Cortex of kidney (tissue), 1 donor: ENCODE measurements around the gene TRAF4.
"Not testable (repeated sequence)": the region's sequence is repeated elsewhere in the genome, so short reads cannot be mapped to it uniquely, and the experiment has no call there.

Experiments
- DNase-seq: peaks from one replicate; lab custom pipeline; 2025; lab: John Stamatoyannopoulos, UW

Gene TRAF4

DNA sequence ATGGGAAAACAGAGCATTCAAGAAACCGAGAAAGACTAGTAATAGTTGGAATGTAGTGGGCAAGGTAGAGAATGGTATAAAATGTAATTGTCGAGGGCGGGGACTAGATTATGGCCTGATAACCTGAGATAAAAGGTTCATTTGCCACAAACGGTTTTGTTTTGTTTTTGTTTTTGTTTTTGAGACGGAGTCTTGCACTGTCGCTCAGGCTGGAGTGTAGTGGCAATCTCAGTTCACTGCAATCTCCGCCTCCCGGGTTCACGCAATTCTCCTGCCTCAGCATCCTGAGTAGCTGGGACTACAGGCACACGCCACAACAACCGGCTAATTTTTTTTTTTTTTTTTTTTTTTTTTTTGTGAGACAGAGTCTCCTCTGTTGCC, 13.9 kb upstream of the TRAF4 start:
- DNase-seq = no peak

DNA sequence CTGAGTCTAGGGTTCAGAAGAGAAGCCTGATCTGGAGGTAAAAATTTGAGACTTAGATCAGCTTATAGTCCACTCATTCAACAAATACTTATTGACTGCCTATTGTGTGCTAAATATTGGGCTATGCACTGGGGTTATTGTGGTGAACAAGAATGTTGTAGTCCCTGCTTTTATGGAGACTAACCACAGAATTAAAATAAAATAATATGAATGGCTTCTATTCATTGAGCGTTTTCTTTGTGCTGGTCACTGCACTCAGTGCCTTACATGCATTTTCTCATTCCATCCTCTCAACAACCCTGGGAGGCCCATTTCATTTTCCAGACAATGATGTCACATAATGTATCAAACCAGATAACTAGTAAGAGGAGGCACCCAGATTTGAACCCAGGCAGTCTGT, 10.5 kb upstream of the TRAF4 start:
- no peak for DNase-seq

- DNase-seq = no peak
Measured at GRCh38 chr17:28734712-28735241, 9.0 kb upstream of the TRAF4 start.

- DNase-seq = no peak
Measured at GRCh38 chr17:28735242-28735722, 8.5 kb upstream of the TRAF4 start.

GRCh38 chr17:28735913-28736769, 7.7 kb upstream of the TRAF4 start:
- not testable (repeated sequence) for DNase-seq

DNA sequence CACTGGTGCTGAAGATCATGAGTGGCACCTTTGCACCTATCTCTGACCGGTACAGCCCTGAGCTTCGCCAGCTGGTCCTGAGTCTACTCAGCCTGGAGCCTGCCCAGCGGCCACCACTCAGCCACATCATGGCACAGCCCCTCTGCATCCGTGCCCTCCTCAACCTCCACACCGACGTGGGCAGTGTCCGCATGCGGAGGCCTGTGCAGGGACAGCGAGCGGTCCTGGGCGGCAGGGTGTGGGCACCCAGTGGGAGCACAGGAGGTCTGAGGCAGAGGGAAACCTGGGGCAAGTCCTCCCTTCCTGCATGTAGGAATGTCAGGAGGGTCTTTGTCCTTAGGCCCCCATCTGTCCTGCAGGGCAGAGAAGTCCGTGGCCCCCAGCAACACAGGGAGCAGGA, 6.5 kb upstream of the TRAF4 start:
- DNase-seq = no peak

GRCh38 chr17:28737770-28738679, 5.8 kb upstream of the TRAF4 start:
- DNase-seq = no peak

GRCh38 chr17:28738680-28739384, 5.0 kb upstream of the TRAF4 start:
- DNase-seq = no peak

DNA sequence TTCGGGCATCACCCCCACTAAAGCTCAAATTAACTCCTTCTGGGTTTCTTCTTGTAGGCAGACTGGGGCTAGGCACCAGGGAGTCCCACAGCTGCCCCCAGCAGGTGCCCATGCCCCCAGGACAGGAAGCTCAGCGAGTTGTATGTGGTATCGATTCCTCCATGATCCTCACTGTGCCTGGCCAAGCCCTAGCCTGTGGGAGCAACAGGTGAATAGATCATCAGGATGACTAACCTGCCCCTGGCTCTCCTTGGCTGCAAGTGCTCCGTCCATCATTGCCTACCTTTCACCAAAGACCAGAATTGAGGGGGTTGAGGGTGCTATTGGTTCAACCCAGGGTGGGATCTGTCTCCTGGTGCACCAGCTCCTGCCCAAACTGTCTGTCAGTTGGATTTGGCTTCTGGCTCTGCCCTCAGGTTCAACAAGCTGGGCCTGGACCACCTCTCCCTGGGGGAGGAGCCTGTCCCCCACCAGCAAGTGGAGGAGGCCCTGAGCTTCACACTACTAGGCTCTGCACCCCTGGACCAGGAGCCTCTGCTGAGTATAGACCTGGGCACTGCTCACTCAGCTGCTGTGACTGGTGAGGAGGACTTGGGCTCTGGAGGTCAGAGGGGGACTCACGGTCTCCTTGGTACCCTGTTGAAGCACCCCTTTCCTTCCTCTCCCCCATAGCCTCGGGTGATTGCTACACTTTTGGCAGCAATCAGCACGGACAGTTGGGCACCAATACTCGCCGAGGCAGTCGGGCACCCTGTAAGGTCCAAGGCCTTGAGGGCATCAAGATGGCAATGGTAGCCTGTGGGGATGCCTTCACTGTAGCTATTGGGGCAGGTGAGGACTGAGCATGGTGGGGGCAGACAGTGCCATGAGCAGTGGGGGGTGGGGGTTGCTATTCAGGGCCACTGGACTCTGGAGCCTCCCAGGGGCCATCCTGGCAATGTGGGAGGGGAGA, 3.1 kb upstream of the TRAF4 start:
- no peak for DNase-seq

- no peak for DNase-seq
Measured at GRCh38 chr17:28741358-28742349, 2.2 kb upstream of the TRAF4 start.

DNA sequence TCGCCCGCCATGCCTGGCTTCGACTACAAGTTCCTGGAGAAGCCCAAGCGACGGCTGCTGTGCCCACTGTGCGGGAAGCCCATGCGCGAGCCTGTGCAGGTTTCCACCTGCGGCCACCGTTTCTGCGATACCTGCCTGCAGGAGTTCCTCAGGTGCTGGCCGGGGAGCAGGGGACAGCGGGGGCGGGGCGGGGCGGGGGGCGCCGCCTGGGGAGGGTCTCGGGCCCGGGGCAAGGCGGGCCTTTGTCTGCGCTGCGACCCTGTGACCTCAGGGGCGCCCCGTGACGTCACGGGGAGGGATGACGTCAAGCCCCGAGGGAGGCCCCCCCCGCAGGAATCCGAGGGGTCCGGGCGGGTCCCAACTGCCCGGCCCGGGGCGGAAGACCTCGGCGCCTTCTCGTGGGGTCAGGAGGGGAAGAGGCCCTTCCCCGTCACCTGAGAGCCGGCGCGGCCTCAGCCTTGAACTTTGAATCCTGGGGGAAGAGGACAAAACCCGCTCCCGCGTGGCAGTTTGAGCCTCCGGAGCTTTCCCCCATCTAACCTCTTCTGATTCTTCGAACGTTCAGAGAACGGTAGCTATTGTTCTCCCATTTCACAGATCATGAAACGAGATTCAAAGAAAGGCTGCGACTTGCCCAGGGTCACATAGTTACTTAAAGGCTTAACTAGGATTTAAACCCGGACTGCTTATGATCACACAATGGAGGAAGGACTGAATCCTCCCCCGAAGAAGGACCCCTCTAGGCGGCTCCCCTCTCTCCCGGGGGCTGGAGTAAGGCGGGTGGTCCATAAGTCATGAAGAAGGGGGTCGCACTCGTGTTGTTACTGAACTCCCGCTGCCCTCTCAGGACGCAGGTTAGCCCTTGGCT, 527 bp downstream of the TRAF4 start:
- no peak for DNase-seq

GRCh38 chr17:28744972-28745785, 1.4 kb downstream of the TRAF4 start:
- no peak for DNase-seq

GRCh38 chr17:28745786-28746411, 2.1 kb downstream of the TRAF4 start:
- no peak for DNase-seq

DNA sequence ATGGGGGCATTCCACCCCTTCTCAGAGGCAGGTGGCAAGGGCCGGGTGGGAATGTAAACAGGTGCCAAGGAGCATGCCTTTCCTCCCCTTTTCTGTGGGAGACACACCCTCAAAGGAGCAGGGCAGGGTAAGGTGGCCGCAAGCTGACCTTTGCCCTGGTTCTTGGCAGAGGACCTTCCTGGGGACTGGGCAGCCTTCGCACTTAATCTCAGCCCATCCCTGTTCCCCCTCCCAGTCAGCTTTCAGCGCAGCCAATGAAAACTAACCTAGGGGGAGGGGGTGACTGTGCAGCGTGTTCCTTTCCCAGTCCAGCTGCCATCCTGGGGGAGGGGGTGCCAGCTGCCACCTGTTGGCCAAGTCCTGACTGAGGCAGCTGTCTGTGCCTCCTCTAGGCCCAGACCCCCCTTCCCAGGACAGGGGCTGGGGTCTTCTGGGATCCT, 2.8 kb downstream of the TRAF4 start:
- DNase-seq = no peak

DNA sequence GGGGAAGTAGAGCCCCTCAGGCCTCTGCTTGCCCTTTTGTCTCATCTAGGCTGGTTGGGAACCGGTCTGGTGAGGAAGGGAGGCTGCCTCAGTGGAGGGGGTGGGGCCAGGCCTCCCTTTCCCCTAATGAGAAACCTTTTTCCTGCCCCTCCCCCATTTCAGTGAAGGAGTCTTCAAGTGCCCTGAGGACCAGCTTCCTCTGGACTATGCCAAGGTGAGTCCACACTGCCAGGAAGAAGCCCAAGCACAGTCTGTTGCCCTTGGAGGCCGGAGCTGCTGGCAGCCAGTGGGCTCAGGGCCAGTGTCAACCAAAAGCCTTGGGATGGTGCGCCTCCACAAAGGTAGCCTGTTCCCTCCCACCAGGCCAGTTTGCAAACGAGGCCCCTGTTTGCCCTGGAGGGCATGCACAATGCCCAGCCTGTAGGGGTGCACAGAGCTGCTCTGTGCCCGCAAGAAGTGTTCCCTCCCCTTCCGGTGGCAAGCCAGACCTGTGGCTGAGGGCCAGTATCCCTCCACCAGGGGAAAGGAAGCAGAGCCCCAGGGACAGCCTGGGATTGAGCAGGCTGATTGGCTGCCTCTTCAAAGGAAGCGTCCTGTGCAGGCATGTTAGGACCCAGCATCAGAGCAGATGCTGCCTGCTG, 3.4 kb downstream of the TRAF4 start:
- no peak for DNase-seq
